Measurements from ENCODE around the gene OPHN1. TPM values are rescaled to one million over a fixed set of nuclear protein-coding genes. Genes with fewer than 3 reads are reported as not detected.

OPHN1 gene
- total RNA-seq, 1 experiment from 2014 or later: 3.3 TPM

GRCh38 chrX:68195561-68195960, 237.7 kb downstream of the OPHN1 start:
- Histone ChIP-seq H3K4me3 (ENCODE audit: low read depth, low read length, poor library complexity, severe bottlenecking) (no peak overlapping the region), H3K27me3 (replicated peaks; ENCODE audit: insufficient read depth, low read depth, low read length, poor library complexity) (no peaks in the 10 kb centered on the region), H3K27ac (ENCODE audit: low read depth, low read length, poor library complexity, severe bottlenecking) (no peak overlapping the region), H3K4me1 (ENCODE audit: insufficient read depth, low read length, poor library complexity, severe bottlenecking) (no peaks in the 10 kb centered on the region), H3K9me3 (ENCODE audit: low read depth, low read length, poor library complexity, severe bottlenecking) (no peaks in the 10 kb centered on the region), H3K36me3 (ENCODE audit: insufficient read depth, low read length, poor library complexity, severe bottlenecking) (no peaks in the 10 kb centered on the region)
- no TSS peak for BruUV-seq (replicated peaks)
- TF ChIP-seq EZH2 (IDR thresholded peaks at IDR 0.05; ENCODE audit: borderline replicate concordance, low read depth, low read length, poor library complexity, severe bottlenecking) (no peak), CTCF (conservative IDR thresholded peaks at IDR 0.05; ENCODE audit: low read depth, low read length) (no peak)
- intact Hi-C loops (cut with micrococcal nuclease; ENCODE audit: unreplicated experiment): loop anchor here (5.0 to 10.0 kb wide), 4 partner anchors 299 to 1192 kb away; partner anchors contain the start of gene YIPF6
- CTCF ChIA-PET: no interaction called here
- POLR2A ChIA-PET (ENCODE audit: low non-redundant PET): no interaction called here
- no peak for DNase-seq (ENCODE audit: low spot score)

- Histone ChIP-seq H3K9me3 (ENCODE audit: low read depth, low read length, poor library complexity, severe bottlenecking) (no peaks in the 10 kb centered on the region), H3K36me3 (ENCODE audit: insufficient read depth, low read length, poor library complexity, severe bottlenecking) (no peaks in the 10 kb centered on the region), H3K27ac (ENCODE audit: low read depth, low read length, poor library complexity, severe bottlenecking) (no peak overlapping the region), H3K4me1 (ENCODE audit: insufficient read depth, low read length, poor library complexity, severe bottlenecking) (no peaks in the 10 kb centered on the region), H3K4me3 (ENCODE audit: low read depth, low read length, poor library complexity, severe bottlenecking) (no peak overlapping the region), H3K27me3 (replicated peaks; ENCODE audit: insufficient read depth, low read depth, low read length, poor library complexity) (no peaks in the 10 kb centered on the region)
- no peak for DNase-seq (ENCODE audit: low spot score)
- intact Hi-C loops (cut with micrococcal nuclease; ENCODE audit: unreplicated experiment): loop anchor here (10.0 kb wide), 2 partner anchors 301 to 1091 kb away; partner anchors contain the start of gene YIPF6
- CTCF ChIA-PET: no interaction called here
- TF ChIP-seq EZH2 (IDR thresholded peaks at IDR 0.05; ENCODE audit: borderline replicate concordance, low read depth, low read length, poor library complexity, severe bottlenecking) (no peak), CTCF (conservative IDR thresholded peaks at IDR 0.05; ENCODE audit: low read depth, low read length) (no peak)
- POLR2A ChIA-PET (ENCODE audit: low non-redundant PET): no interaction called here
- BruUV-seq (replicated peaks): no TSS peak
These were observed 239.5 kb downstream of the OPHN1 start for GRCh38 chrX:68193786-68194185.

DNA sequence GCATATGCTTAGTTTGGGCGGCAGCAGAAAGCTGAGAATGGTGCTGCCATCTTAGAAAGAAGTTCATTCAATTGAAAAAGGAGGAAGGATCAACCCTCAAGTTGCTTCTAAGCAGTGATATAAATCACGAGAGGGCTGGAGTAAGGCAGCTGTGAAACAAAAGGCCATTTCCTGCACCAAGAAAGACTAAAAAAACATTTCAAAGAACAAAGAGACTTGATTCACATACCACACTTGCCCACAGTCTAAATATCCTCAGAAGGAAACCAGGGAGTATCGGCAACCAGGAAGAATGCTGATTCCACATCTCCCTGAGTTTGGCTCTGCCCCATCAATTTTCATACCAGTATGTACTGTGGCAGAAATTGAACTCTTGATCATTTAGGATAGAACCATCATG, 240.1 kb downstream of the OPHN1 start:
- TF ChIP-seq EZH2 (IDR thresholded peaks at IDR 0.05; ENCODE audit: borderline replicate concordance, low read depth, low read length, poor library complexity, severe bottlenecking) (no peak), CTCF (conservative IDR thresholded peaks at IDR 0.05; ENCODE audit: low read depth, low read length) (no peak)
- no TSS peak for BruUV-seq (replicated peaks)
- Histone ChIP-seq H3K9me3 (ENCODE audit: low read depth, low read length, poor library complexity, severe bottlenecking) (no peaks in the 10 kb centered on the region), H3K36me3 (ENCODE audit: insufficient read depth, low read length, poor library complexity, severe bottlenecking) (no peaks in the 10 kb centered on the region), H3K27me3 (replicated peaks; ENCODE audit: insufficient read depth, low read depth, low read length, poor library complexity) (no peaks in the 10 kb centered on the region), H3K4me3 (ENCODE audit: low read depth, low read length, poor library complexity, severe bottlenecking) (no peak overlapping the region), H3K27ac (ENCODE audit: low read depth, low read length, poor library complexity, severe bottlenecking) (no peak overlapping the region), H3K4me1 (ENCODE audit: insufficient read depth, low read length, poor library complexity, severe bottlenecking) (no peaks in the 10 kb centered on the region)
- CTCF ChIA-PET: no interaction called here
- DNase-seq (ENCODE audit: low spot score): no peak
- intact Hi-C loops (cut with micrococcal nuclease; ENCODE audit: unreplicated experiment): loop anchor here (10.0 kb wide), 2 partner anchors 302 to 1092 kb away; partner anchors contain the start of gene YIPF6
- POLR2A ChIA-PET (ENCODE audit: low non-redundant PET): no interaction called here

Data from A673 (cell line).